T-helper 1 cell treated with Interleukin-12 subunit alpha and Interleukin-12 subunit beta and Interleukin-4 antibody, amounts not matched to agents 30 μg/mL and 1 μg/mL, for 36 hours (primary cell): ENCODE data around the gene NUMA1.

Experiments
- H3K27ac Mint-ChIP-seq: one replicate; pipeline ENCODE4 v1.8.0; 2021; ENCODE audit warnings: mild to moderate bottlenecking, mixed read lengths
- H3K27me3 Mint-ChIP-seq: one replicate; pipeline ENCODE4 v1.8.0; 2021; ENCODE audit warnings: low read depth, mixed read lengths
- H3K36me3 Mint-ChIP-seq: one replicate; pipeline ENCODE4 v1.8.0; 2021; ENCODE audit warnings: low read depth, mixed read lengths
- H3K4me1 Mint-ChIP-seq: one replicate; pipeline ENCODE4 v1.8.0; 2021; ENCODE audit warnings: low read depth, mixed read lengths
- H3K4me3 Mint-ChIP-seq: one replicate; pipeline ENCODE4 v1.8.0; 2021; ENCODE audit warnings: mild to moderate bottlenecking, moderate library complexity, mixed read lengths
- H3K9me3 Mint-ChIP-seq: one replicate; pipeline ENCODE4 v1.8.0; 2021; ENCODE audit warnings: mixed read lengths

The NUMA1 gene

GRCh38 chr11:72007089-72007476 is 73.3 kb downstream of the NUMA1 start:
- H3K4me3 Mint-ChIP-seq: no peak overlapping the region
- no peak overlapping the region for H3K27ac Mint-ChIP-seq
- peaks cover 49% of the 10 kb centered on the region for H3K36me3 Mint-ChIP-seq
- H3K9me3 Mint-ChIP-seq: no peaks in the 10 kb centered on the region
- peaks cover 3% of the 10 kb centered on the region for H3K4me1 Mint-ChIP-seq
- H3K27me3 Mint-ChIP-seq: no peaks in the 10 kb centered on the region

- no peak overlapping the region for H3K4me3 Mint-ChIP-seq
- H3K27me3 Mint-ChIP-seq: no peaks in the 10 kb centered on the region
- H3K9me3 Mint-ChIP-seq: no peaks in the 10 kb centered on the region
- H3K36me3 Mint-ChIP-seq: peaks cover 50% of the 10 kb centered on the region
- H3K4me1 Mint-ChIP-seq: peaks cover 3% of the 10 kb centered on the region
- no peak overlapping the region for H3K27ac Mint-ChIP-seq
Measured at GRCh38 chr11:72006309-72007088, 73.8 kb downstream of the NUMA1 start.

- Mint-ChIP-seq H3K4me1 (peaks cover 3% of the 10 kb centered on the region), H3K27me3 (no peaks in the 10 kb centered on the region), H3K36me3 (peaks cover 47% of the 10 kb centered on the region), H3K9me3 (no peaks in the 10 kb centered on the region), H3K4me3 (no peak overlapping the region), H3K27ac (no peak overlapping the region)
Measured at GRCh38 chr11:72005347-72006260, 74.7 kb downstream of the NUMA1 start.

- Mint-ChIP-seq H3K4me3 (no peak overlapping the region), H3K36me3 (peaks cover 45% of the 10 kb centered on the region), H3K9me3 (no peaks in the 10 kb centered on the region), H3K27me3 (no peaks in the 10 kb centered on the region), H3K27ac (no peak overlapping the region), H3K4me1 (peaks cover 2% of the 10 kb centered on the region)
Measured at GRCh38 chr11:72004515-72005346, 75.6 kb downstream of the NUMA1 start.

- Mint-ChIP-seq H3K4me3 (no peak overlapping the region), H3K4me1 (peaks cover 12% of the 10 kb centered on the region), H3K27ac (peak overlapping the region; percentile 13), H3K27me3 (no peaks in the 10 kb centered on the region), H3K36me3 (peaks cover 46% of the 10 kb centered on the region), H3K9me3 (no peaks in the 10 kb centered on the region)
Measured at GRCh38 chr11:72003776-72004171, 76.6 kb downstream of the NUMA1 start.

GRCh38 chr11:72002841-72003775 is 77.2 kb downstream of the NUMA1 start:
- Mint-ChIP-seq H3K36me3 (peaks cover 44% of the 10 kb centered on the region), H3K27ac (peak overlapping the region; percentile 13), H3K4me1 (peaks cover 18% of the 10 kb centered on the region), H3K9me3 (no peaks in the 10 kb centered on the region), H3K27me3 (no peaks in the 10 kb centered on the region), H3K4me3 (no peak overlapping the region)

- H3K36me3 Mint-ChIP-seq: peaks cover 36% of the 10 kb centered on the region
Measured at GRCh38 chr11:72001834-72002591, 78.3 kb downstream of the NUMA1 start.

GRCh38 chr11:72001285-72001684 is 79.1 kb downstream of the NUMA1 start:
- Mint-ChIP-seq H3K27ac (no peak overlapping the region), H3K4me3 (no peak overlapping the region), H3K27me3 (no peaks in the 10 kb centered on the region), H3K4me1 (peaks cover 20% of the 10 kb centered on the region), H3K36me3 (peaks cover 38% of the 10 kb centered on the region), H3K9me3 (no peaks in the 10 kb centered on the region)

More at GRCh38 chr11:72001834-72002591, 78.3 kb downstream of the NUMA1 start:
- no peaks in the 10 kb centered on the region for H3K27me3 Mint-ChIP-seq
- H3K27ac Mint-ChIP-seq: peak overlapping the region; percentile 26
- no peak overlapping the region for H3K4me3 Mint-ChIP-seq
- H3K4me1 Mint-ChIP-seq: peaks cover 20% of the 10 kb centered on the region
- H3K9me3 Mint-ChIP-seq: no peaks in the 10 kb centered on the region

- Mint-ChIP-seq H3K4me1 (peaks cover 20% of the 10 kb centered on the region), H3K36me3 (peaks cover 38% of the 10 kb centered on the region), H3K27ac (no peak overlapping the region)
Measured at GRCh38 chr11:72000202-72000867, 80.0 kb downstream of the NUMA1 start.

GRCh38 chr11:71999798-72000197 is 80.5 kb downstream of the NUMA1 start:
- Mint-ChIP-seq H3K36me3 (peaks cover 34% of the 10 kb centered on the region), H3K27ac (peak overlapping the region; percentile 94), H3K4me3 (peak overlapping the region; percentile 78), H3K4me1 (peaks cover 20% of the 10 kb centered on the region), H3K27me3 (no peaks in the 10 kb centered on the region), H3K9me3 (no peaks in the 10 kb centered on the region)

More at GRCh38 chr11:72000202-72000867, 80.0 kb downstream of the NUMA1 start:
- Mint-ChIP-seq H3K27me3 (no peaks in the 10 kb centered on the region), H3K4me3 (no peak overlapping the region), H3K9me3 (no peaks in the 10 kb centered on the region)

GRCh38 chr11:71999362-71999761 is 81.0 kb downstream of the NUMA1 start:
- Mint-ChIP-seq H3K27ac (peak overlapping the region; percentile 94), H3K4me1 (peaks cover 20% of the 10 kb centered on the region), H3K4me3 (peak overlapping the region; percentile 78), H3K9me3 (no peaks in the 10 kb centered on the region), H3K36me3 (peaks cover 32% of the 10 kb centered on the region), H3K27me3 (no peaks in the 10 kb centered on the region)

GRCh38 chr11:71998649-71999310 is 81.6 kb downstream of the NUMA1 start, which contains the start of gene IL18BP:
Gene IL18BP, plus strand, starts transcription at chr11:71998909. Its CDS starts 1,076 bp downstream, at chr11:71999985.
- peaks cover 20% of the 10 kb centered on the region for H3K4me1 Mint-ChIP-seq
- H3K27ac Mint-ChIP-seq: peak within 1 kb of the TSS; percentile 94
- H3K9me3 Mint-ChIP-seq: no peaks in the 10 kb centered on the region
- H3K36me3 Mint-ChIP-seq: peaks cover 32% of the 10 kb centered on the region
- no peaks in the 10 kb centered on the region for H3K27me3 Mint-ChIP-seq
- peak within 1 kb of the TSS; percentile 78 for H3K4me3 Mint-ChIP-seq
